Activated gamma-delta T cell treated with Interleukin-2 at 50 U/mL for 16 hours (primary cell): ENCODE measurements around the gene ZFAND3.

Source experiments
- DNase-seq: peaks from one replicate; pipeline ENCODE4 v3.0.0-alpha.2; 2020

Gene ZFAND3

GRCh38 chr6:38158762-38159350 is 339.3 kb downstream of the ZFAND3 start:
- no peak for DNase-seq

- DNase-seq, result no peak
Observed at GRCh38 chr6:38159596-38159995, 340.1 kb downstream of the ZFAND3 start.

GRCh38 chr6:38160831-38161230 is 341.3 kb downstream of the ZFAND3 start:
- no peak for DNase-seq

- no peak for DNase-seq
Observed at GRCh38 chr6:38161331-38161730, 341.8 kb downstream of the ZFAND3 start.

GRCh38 chr6:38161754-38162492 is 342.4 kb downstream of the ZFAND3 start:
- no peak for DNase-seq

GRCh38 chr6:38162493-38163185 is 343.1 kb downstream of the ZFAND3 start:
- no peak for DNase-seq

GRCh38 chr6:38163186-38164130 is 343.9 kb downstream of the ZFAND3 start:
- DNase-seq, result no peak

GRCh38 chr6:38164131-38164481 is 344.6 kb downstream of the ZFAND3 start:
- no peak for DNase-seq

GRCh38 chr6:38164671-38165108 is 345.2 kb downstream of the ZFAND3 start:
- DNase-seq, result no peak

- DNase-seq, result no peak
Observed at GRCh38 chr6:38166411-38167240, 347.1 kb downstream of the ZFAND3 start.

GRCh38 chr6:38167598-38167997 is 348.1 kb downstream of the ZFAND3 start:
- no peak for DNase-seq

GRCh38 chr6:38168126-38168525 is 348.6 kb downstream of the ZFAND3 start:
- DNase-seq, result no peak

GRCh38 chr6:38168699-38169098 is 349.2 kb downstream of the ZFAND3 start:
- no peak for DNase-seq

GRCh38 chr6:38169221-38169976 is 349.9 kb downstream of the ZFAND3 start:
- DNase-seq, result no peak

GRCh38 chr6:38169977-38170526 is 350.5 kb downstream of the ZFAND3 start:
- DNase-seq, result no peak

- no peak for DNase-seq
Observed at GRCh38 chr6:38170666-38171355, 351.3 kb downstream of the ZFAND3 start.

- no peak for DNase-seq
Observed at GRCh38 chr6:38171997-38172738, 352.6 kb downstream of the ZFAND3 start.

GRCh38 chr6:38172739-38173410 is 353.3 kb downstream of the ZFAND3 start:
- no peak for DNase-seq

GRCh38 chr6:38173909-38174308 is 354.4 kb downstream of the ZFAND3 start:
- no peak for DNase-seq
